GM15510 (cell line): Measurements from ENCODE around the gene HOXB3.

Source experiments
- POLR2A ChIP-seq: IDR thresholded peaks from 3 replicates; pipeline ENCODE4 v1.6.1; 2011; ENCODE audit warnings: borderline replicate concordance; ENCODE audit not compliant: insufficient read length; ENCODE audit errors: extremely low read depth

Gene HOXB3

GRCh38 chr17:48589831-48590606 lies at the start of gene HOXB3:
HOXB3 (minus strand) TSS chr17:48590241; CDS start chr17:48552474, 37,767 bp downstream.
- TF ChIP-seq POLR2A: no peak

GRCh38 chr17:48639136-48639535 lies 49.1 kb upstream of the HOXB3 start:
- TF ChIP-seq POLR2A: no peak

- no peak for TF ChIP-seq POLR2A
These were observed 47.6 kb upstream of the HOXB3 start for GRCh38 chr17:48637323-48638260.

GRCh38 chr17:48636177-48637018 lies 46.4 kb upstream of the HOXB3 start:
- no peak for TF ChIP-seq POLR2A

- no peak for TF ChIP-seq POLR2A
These were observed 44.6 kb upstream of the HOXB3 start for GRCh38 chr17:48634493-48635208.

- TF ChIP-seq POLR2A: no peak
These were observed 43.2 kb upstream of the HOXB3 start for GRCh38 chr17:48633266-48633677.

- TF ChIP-seq POLR2A: no peak
These were observed 42.7 kb upstream of the HOXB3 start for GRCh38 chr17:48632579-48633265.

GRCh38 chr17:48631693-48632578 lies 41.9 kb upstream of the HOXB3 start:
- no peak for TF ChIP-seq POLR2A

- TF ChIP-seq POLR2A: no peak
These were observed 41.1 kb upstream of the HOXB3 start for GRCh38 chr17:48630925-48631692.

- TF ChIP-seq POLR2A: no peak
These were observed 40.2 kb upstream of the HOXB3 start for GRCh38 chr17:48630009-48630924.

- no peak for TF ChIP-seq POLR2A
These were observed 39.3 kb upstream of the HOXB3 start for GRCh38 chr17:48629411-48629759.
